Kidney epithelial cell (primary cell): Measurements from ENCODE around the gene AFF2. TPM values are rescaled to one million over a fixed set of nuclear protein-coding genes. Genes with fewer than 3 reads are reported as not detected.

Experiments used
- DNase-seq: peaks from one replicate; pipeline ENCODE4 v3.0.0-alpha.2; 2010; ENCODE audit warnings: low read depth
- H3K27me3 ChIP-seq: 2 replicates; pipeline ENCODE4 v1.6.0; 2011; ENCODE audit warnings: low read length; ENCODE audit not compliant: control insufficient read depth, insufficient read depth
- H3K36me3 ChIP-seq: 2 replicates; pipeline ENCODE4 v1.5.1; 2011; ENCODE audit warnings: low read length; ENCODE audit not compliant: control insufficient read depth, insufficient read depth
- H3K4me3 ChIP-seq: 2 replicates; pipeline ENCODE4 v1.5.1; 2011; ENCODE audit warnings: low read depth, mild to moderate bottlenecking, control low read depth, low read length
- CTCF ChIP-seq: IDR thresholded peaks from 2 replicates; pipeline ENCODE4 v1.5.1; 2011; ENCODE audit warnings: mild to moderate bottlenecking, moderate library complexity, low read length, control low read depth, inconsistent platforms; ENCODE audit not compliant: insufficient read depth, poor library complexity, severe bottlenecking
- total RNA-seq: library from RNA; depleted of rRNA; stranded (reverse); fragments of >200 nt; gene quantifications from 2 replicates; pipeline ENCODE4 v1.2.3, GENCODE V29; 2015

The AFF2 gene
- total RNA-seq, 1 donor from 2014 or later, result 1.3 TPM

GRCh38 chrX:148542481-148543255, 42.3 kb downstream of the AFF2 start:
- Histone ChIP-seq H3K4me3 (no peak overlapping the region), H3K36me3 (no peaks in the 10 kb centered on the region), H3K27me3 (no peaks in the 10 kb centered on the region)
- no peak for DNase-seq
- no peak for TF ChIP-seq CTCF

- H3K4me3 ChIP-seq, result no peak overlapping the region
- DNase-seq, result no peak
- peak; percentile 36 for TF ChIP-seq CTCF
- H3K27me3 ChIP-seq, result no peaks in the 10 kb centered on the region
- no peaks in the 10 kb centered on the region for H3K36me3 ChIP-seq
Measured at GRCh38 chrX:148552775-148553174, 52.4 kb downstream of the AFF2 start.

GRCh38 chrX:148555101-148555500, 54.7 kb downstream of the AFF2 start:
- no peak for DNase-seq
- TF ChIP-seq CTCF, result no peak
- H3K4me3 ChIP-seq, result no peak overlapping the region
- H3K27me3 ChIP-seq, result no peaks in the 10 kb centered on the region
- no peaks in the 10 kb centered on the region for H3K36me3 ChIP-seq

GRCh38 chrX:148555571-148556243, 55.3 kb downstream of the AFF2 start:
- TF ChIP-seq CTCF, result no peak
- no peaks in the 10 kb centered on the region for H3K36me3 ChIP-seq
- H3K4me3 ChIP-seq, result no peak overlapping the region
- no peak for DNase-seq
- no peaks in the 10 kb centered on the region for H3K27me3 ChIP-seq

- DNase-seq, result no peak
- H3K27me3 ChIP-seq, result no peaks in the 10 kb centered on the region
- TF ChIP-seq CTCF, result no peak
- H3K36me3 ChIP-seq, result no peaks in the 10 kb centered on the region
- no peak overlapping the region for H3K4me3 ChIP-seq
Measured at GRCh38 chrX:148556498-148556897, 56.1 kb downstream of the AFF2 start.

- Histone ChIP-seq H3K36me3 (no peaks in the 10 kb centered on the region), H3K4me3 (no peak overlapping the region), H3K27me3 (no peaks in the 10 kb centered on the region)
- DNase-seq, result no peak
- no peak for TF ChIP-seq CTCF
Measured at GRCh38 chrX:148562846-148563245, 62.4 kb downstream of the AFF2 start.
